ENCODE data around the gene MRPL39.

- peak in 1 of 6 experiments; percentile 26 for TF ChIP-seq CTCF (IDR thresholded peaks at IDR 0.05)
- TF ChIP-seq POLR2A (IDR thresholded peaks at IDR 0.05): peak in 1 of 4 donors; percentile 16
Observed at GRCh38 chr21:25639551-25640201, 32.4 kb upstream of the MRPL39 start.
